H1 (cell line): ENCODE results near the gene PWP1. TPM values are rescaled to one million over a fixed set of nuclear protein-coding genes. Genes with fewer than 3 reads are reported as not detected.

Experiments used
- CTCF ChIA-PET: fragments of 300-600 bp; sonication (Branson Sonifier 250); formaldehyde crosslinking; loops from one replicate; lab custom pipeline; 2021; ENCODE audit not compliant: partially characterized antibody; lab: Charles Lee
- POLR2A ChIA-PET: fragments of 300-600 bp; sonication (Branson Sonifier 250); formaldehyde crosslinking; loops from one replicate; lab custom pipeline; 2021; ENCODE audit warnings: inconsistent platforms; ENCODE audit not compliant: partially characterized antibody; lab: Charles Lee
- DNase-seq, 2 experiments: peaks; one replicate each; pipeline versions ENCODE4 v3.0.0 to v3.0.0-alpha.2; 2010 to 2022; ENCODE audit warnings: low spot score in 2 of 2, low read depth in 1 of 2, mixed read lengths in 1 of 2
- FAIRE-seq: peaks from 2 replicates; lab custom pipeline; 2011; peaks lifted over from hg19 to GRCh38; lab: Jason Lieb, UNC
- H2AFZ ChIP-seq: 2 replicates; pipeline ENCODE4 v1.8.1; 2012; ENCODE audit warnings: low read length, inconsistent platforms
- H2AK5ac ChIP-seq: 2 replicates; pipeline ENCODE4 v1.6.1; 2013; ENCODE audit warnings: low read depth, low read length
- H2BK120ac ChIP-seq: replicated peaks from 2 replicates; pipeline ENCODE3; 2013; ENCODE audit warnings: low read depth, low read length, inconsistent platforms
- H2BK12ac ChIP-seq: 2 replicates; pipeline ENCODE4 v1.6.1; 2013; ENCODE audit warnings: low read depth, low read length
- H2BK15ac ChIP-seq: 2 replicates; pipeline ENCODE4 v1.6.1; 2013; ENCODE audit warnings: low read length
- H2BK20ac ChIP-seq: 2 replicates; pipeline ENCODE4 v1.6.1; 2013; ENCODE audit warnings: low read length
- H2BK5ac ChIP-seq: 2 replicates; pipeline ENCODE4 v1.6.1; 2013; ENCODE audit warnings: low read depth, low read length
- H3K14ac ChIP-seq: 2 replicates; pipeline ENCODE4 v1.6.1; 2013; ENCODE audit warnings: inconsistent platforms; ENCODE audit not compliant: insufficient read length
- H3K18ac ChIP-seq: 2 replicates; pipeline ENCODE4 v1.6.1; 2013; ENCODE audit warnings: low read length; ENCODE audit errors: extremely low read depth
- H3K23ac ChIP-seq: 2 replicates; pipeline ENCODE4 v1.6.1; 2013; ENCODE audit warnings: inconsistent platforms; ENCODE audit not compliant: insufficient read length
- H3K23me2 ChIP-seq: 2 replicates; pipeline ENCODE4 v1.6.1; 2013; ENCODE audit warnings: low read depth, low read length
- H3K27ac ChIP-seq: 2 replicates; pipeline ENCODE4 v1.6.1; 2011; ENCODE audit warnings: low read depth, low read length, inconsistent platforms
- H3K27me3 ChIP-seq, 4 experiments: replicated peaks in 1 of 4; 1 replicate in 1 of 4; 2 replicates in 3 of 4; pipeline versions ENCODE4 v1.6.1 to v1.8.1; 2011 to 2013; ENCODE audit warnings: low read length in 3 of 4, mild to moderate bottlenecking in 3 of 4, inconsistent platforms in 2 of 4, mixed read lengths in 2 of 4, moderate library complexity in 1 of 4; ENCODE audit not compliant: control insufficient read depth in 3 of 4, insufficient read depth in 3 of 4; ENCODE audit errors: extremely low read depth in 1 of 4
- H3K36me3 ChIP-seq, 4 experiments: 2 replicates each; pipeline versions ENCODE4 v1.6.1 to v1.8.1; 2011 to 2013; ENCODE audit warnings: mild to moderate bottlenecking in 4 of 4, low read length in 3 of 4, moderate library complexity in 2 of 4, control low read depth in 1 of 4, inconsistent platforms in 1 of 4; ENCODE audit not compliant: insufficient read depth in 4 of 4, control insufficient read depth in 2 of 4
- H3K4ac ChIP-seq: replicated peaks from 2 replicates; pipeline ENCODE3; 2013; ENCODE audit warnings: low read length, low read depth, mixed read lengths, inconsistent platforms; ENCODE audit not compliant: insufficient read length
- H3K4me1 ChIP-seq, 4 experiments: replicated peaks in 1 of 4; 1 replicate in 1 of 4; 2 replicates in 3 of 4; pipeline versions ENCODE4 v1.6.1 to v1.8.1; 2011 to 2013; ENCODE audit warnings: low read length in 3 of 4, inconsistent platforms in 2 of 4, mixed read lengths in 1 of 4; ENCODE audit not compliant: insufficient read depth in 4 of 4, control insufficient read depth in 3 of 4
- H3K4me2 ChIP-seq, 2 experiments: 2 replicates each; pipeline versions ENCODE4 v1.6.1 to v1.8.1; 2011 to 2013; ENCODE audit warnings: low read depth in 2 of 2, low read length in 2 of 2, control low read depth in 1 of 2, inconsistent platforms in 1 of 2, mild to moderate bottlenecking in 1 of 2; ENCODE audit not compliant: insufficient read depth in 1 of 2
- H3K4me3 ChIP-seq, 4 experiments: fragments of 200-600, 300-600 bp in 1 of 4; sonication (generic), shearing (Covaris generic), sonication (Bioruptor Twin) in 1 of 4; 2 replicates each; pipeline versions ENCODE4 v1.5.1 to v1.8.1; 2011 to 2016; ENCODE audit warnings: low read length in 4 of 4, low read depth in 3 of 4, control low read depth in 2 of 4, inconsistent platforms in 2 of 4, mild to moderate bottlenecking in 2 of 4, mixed read lengths in 1 of 4, moderate library complexity in 1 of 4; ENCODE audit not compliant: insufficient read depth in 2 of 4; ENCODE audit errors: extremely low read depth in 1 of 4
- H3K56ac ChIP-seq: replicated peaks from 2 replicates; pipeline ENCODE3; 2013; ENCODE audit warnings: low read depth, mild to moderate bottlenecking, mixed read lengths, low read length, inconsistent platforms; ENCODE audit not compliant: insufficient read length
- H3K79me1 ChIP-seq: 2 replicates; pipeline ENCODE4 v1.6.1; 2013; ENCODE audit warnings: low read depth, low read length, control low read depth
- H3K79me2 ChIP-seq, 2 experiments: 2 replicates each; pipeline versions ENCODE4 v1.6.1 to v1.8.1; 2012 to 2013; ENCODE audit warnings: low read length in 2 of 2, mild to moderate bottlenecking in 2 of 2, inconsistent platforms in 1 of 2; ENCODE audit not compliant: insufficient read depth in 2 of 2, control insufficient read depth in 1 of 2
- H3K9ac ChIP-seq, 4 experiments: replicated peaks in 1 of 4; 1 replicate in 1 of 4; 2 replicates in 3 of 4; pipeline versions ENCODE4 v1.6.1 to v1.8.1; 2011 to 2013; ENCODE audit warnings: low read depth in 3 of 4, low read length in 3 of 4, control low read depth in 2 of 4, mild to moderate bottlenecking in 2 of 4, moderate library complexity in 2 of 4, inconsistent platforms in 1 of 4; ENCODE audit errors: extremely low read depth in 1 of 4
- H3K9me3 ChIP-seq, 2 experiments: 2 replicates each; pipeline versions ENCODE4 v1.6.1 to v1.8.1; 2012 to 2013; ENCODE audit warnings: mild to moderate bottlenecking in 2 of 2, moderate library complexity in 2 of 2, control low read depth in 1 of 2, inconsistent platforms in 1 of 2, low read depth in 1 of 2, low read length in 1 of 2, mixed read lengths in 1 of 2; ENCODE audit not compliant: insufficient read depth in 2 of 2
- H4K20me1 ChIP-seq, 2 experiments: replicated peaks in 1 of 2; 2 replicates each; pipeline versions ENCODE3 to v1.8.1; 2011 to 2013; ENCODE audit warnings: inconsistent platforms in 2 of 2, low read length in 2 of 2, mild to moderate bottlenecking in 1 of 2; ENCODE audit not compliant: insufficient read depth in 2 of 2, control insufficient read depth in 1 of 2
- H4K5ac ChIP-seq: 2 replicates; pipeline ENCODE4 v1.6.1; 2013; ENCODE audit warnings: low read length, low read depth, mixed read lengths, inconsistent platforms; ENCODE audit not compliant: insufficient read length
- H4K8ac ChIP-seq: 2 replicates; pipeline ENCODE4 v1.8.0; 2013; ENCODE audit warnings: mild to moderate bottlenecking, moderate library complexity, low read length, inconsistent platforms; ENCODE audit not compliant: insufficient read depth; ENCODE audit errors: extremely low read depth
- H4K91ac ChIP-seq: replicated peaks from 2 replicates; pipeline ENCODE3; 2013; ENCODE audit warnings: low read length, mixed read lengths, inconsistent platforms; ENCODE audit not compliant: insufficient read length
- ASH2L ChIP-seq: fragments of 200-600, 300-600 bp; sonication (generic); IDR thresholded peaks from one replicate; pipeline ENCODE4 v1.7.1; 2017; ENCODE audit warnings: low read length
- BRCA1 ChIP-seq: IDR thresholded peaks from 2 replicates; pipeline ENCODE4 v1.6.1; 2012; ENCODE audit warnings: low read depth, low read length, improper control_type of control experiment
- HDAC2 ChIP-seq, 2 experiments: fragments of 300-600 bp in 1 of 2; sonication (generic) in 1 of 2; IDR thresholded peaks; 2 replicates each; pipeline ENCODE4 v1.6.1; 2011 to 2012; ENCODE audit warnings: low read depth in 2 of 2, low read length in 2 of 2, mild to moderate bottlenecking in 2 of 2, moderate library complexity in 2 of 2, borderline replicate concordance in 1 of 2, inconsistent platforms in 1 of 2
- KDM1A ChIP-seq: fragments of 200-600, 300-600 bp; sonication (generic); IDR thresholded peaks from 2 replicates; pipeline ENCODE4 v1.7.1; 2016; ENCODE audit warnings: mild to moderate bottlenecking, low read length, borderline replicate concordance
- RBBP5 ChIP-seq: IDR thresholded peaks from 2 replicates; pipeline ENCODE4 v1.7.1; 2012; ENCODE audit warnings: low read depth, mild to moderate bottlenecking, inconsistent platforms, low read length, moderate library complexity, borderline replicate concordance
- RFX5 ChIP-seq: IDR thresholded peaks from 2 replicates; pipeline ENCODE4 v1.6.1; 2011; ENCODE audit warnings: low read depth, low read length, improper control_type of control experiment, borderline replicate concordance
- TAF7 ChIP-seq: optimal IDR thresholded peaks from 2 replicates; pipeline ENCODE3; 2011; ENCODE audit warnings: low read depth, mild to moderate bottlenecking, inconsistent platforms, low read length, moderate library complexity, borderline replicate concordance
- TEAD4 ChIP-seq: IDR thresholded peaks from 2 replicates; pipeline ENCODE4 v1.6.1; 2012; ENCODE audit warnings: low read depth, low read length, inconsistent platforms, mixed read lengths
- WGBS, 2 experiments: shearing (Covaris generic) in 1 of 2; methylation state at CpG; one replicate each; pipeline versions ENCODE4 v1.1.6 to v1.1.7; 2013 to 2015; ENCODE audit warnings: low lambda C conversion rate in 2 of 2, mixed read lengths in 2 of 2, inconsistent platforms in 1 of 2, low coverage in 1 of 2, missing lambda C conversion rate in 1 of 2; ENCODE audit not compliant: insufficient replicate concordance in 2 of 2, insufficient coverage in 1 of 2, insufficient read length in 1 of 2; ENCODE audit errors: extremely low coverage in 1 of 2, missing lambda C conversion rate in 1 of 2; 5-methylcytosine and 5-hydroxymethylcytosine counted together
- polyA plus RNA-seq, 7 experiments: library from polyadenylated mRNA; depleted of rRNA in 3 of 7; stranded (reverse) in 5 of 7; unstranded in 2 of 7; fragments of >200 nt in 5 of 7; fragments of 200-250 nt in 2 of 7; gene quantifications; 1 replicate in 5 of 7; 2 replicates in 1 of 7; 4 replicates in 1 of 7; pipeline versions ENCODE4 v1.2.1 to v1.2.3, GENCODE V29; 2011 to 2013; ENCODE audit warnings: missing spikeins in 2 of 7, mixed read lengths in 2 of 7
- total RNA-seq: library from RNA; stranded (reverse); fragmentation: NEBNext Ultra II Directional; extraction: Animal tissue kit (Norgen Biotek cat#: 25700); gene quantifications from 2 replicates; pipeline ENCODE4 v1.2.1, GENCODE V29; 2021

The PWP1 gene
- total and polyA plus RNA-seq, 2 of the 8 experiments (the other 6 are each of a cell fraction or from before 2014, with no cell fraction given), result 57.8 to 78.5 TPM

- H4K5ac ChIP-seq, result no peak overlapping the region
- no peak overlapping the region for H3K56ac ChIP-seq
- H3K4me1 ChIP-seq, result peaks cover 3 to 9% (median 4%) of the 10 kb centered on the region in 4 experiments; a peak in 5 of 7 replicates
- H2BK15ac ChIP-seq, result peak overlapping the region; percentile 66; the same call in 1 of the 2 replicates
- no peak overlapping the region for H3K9ac ChIP-seq
- no peaks in the 10 kb centered on the region for H3K9me3 ChIP-seq
- H3K4me3 ChIP-seq, result no peak overlapping the region
- no peak overlapping the region for H3K27ac ChIP-seq
- H3K23me2 ChIP-seq, result no peaks in the 10 kb centered on the region
- H2AK5ac ChIP-seq, result no peak overlapping the region; the same call in 1 of the 2 replicates
- peak overlapping the region; percentile 48; the same call in 1 of the 2 replicates for H2BK20ac ChIP-seq
- H2BK12ac ChIP-seq, result peak overlapping the region; percentile 77; the same call in 1 of the 2 replicates
- H3K36me3 ChIP-seq, result no peaks in the 10 kb centered on the region
- H3K79me2 ChIP-seq, result no peaks in the 10 kb centered on the region
- no peak overlapping the region for H2BK120ac ChIP-seq
- no peak overlapping the region for H3K23ac ChIP-seq
- ChIA-PET POLR2A (interaction anchor here (2.0 kb wide), 1 partner anchor 15 kb away, joined by 9 read pairs; the partner anchor contains the start of gene PWP1), CTCF (interaction anchor here (3.6 kb wide), 1 partner anchor 13 kb away, joined by 27 read pairs; no protein-coding TSS in a partner anchor)
- H3K4ac ChIP-seq, result no peak overlapping the region
- no peak overlapping the region for H3K18ac ChIP-seq
- WGBS, 2 experiments, result 87% methylated on average over 8 of the region's 8 CpGs; no CpG with 5 or more reads in 1 of the 2 experiments
- H4K91ac ChIP-seq, result no peak overlapping the region
- FAIRE-seq, result no peak
- no peaks in the 10 kb centered on the region for H4K20me1 ChIP-seq
- H2BK5ac ChIP-seq, result no peak overlapping the region
- H3K27me3 ChIP-seq, result no peaks in the 10 kb centered on the region; a peak in 1 of 7 replicates
- no peak for DNase-seq
- H2AFZ ChIP-seq, result no peak overlapping the region
- no peak overlapping the region for H4K8ac ChIP-seq
- no peak overlapping the region for H3K14ac ChIP-seq
- no peaks in the 10 kb centered on the region for H3K79me1 ChIP-seq
- TF ChIP-seq ASH2L (no peak), TAF7 (no peak), RFX5 (no peak), TEAD4 (no peak), HDAC2 (IDR thresholded peaks at IDR 0.05; ENCODE audit: borderline replicate concordance in 1 of 2, low read depth in 2 of 2, low read length in 2 of 2) (no peak), BRCA1 (no peak), RBBP5 (no peak), KDM1A (no peak)
- H3K4me2 ChIP-seq, result no peak overlapping the region
These were observed 15.7 kb upstream of the PWP1 start for GRCh38 chr12:107669946-107670345.
